ENCODE data around the gene PTPN5. TPM values are rescaled to one million over a fixed set of nuclear protein-coding genes. Genes with fewer than 3 reads are reported as not detected.

PTPN5 gene
- total and polyA plus RNA-seq, 4 donors, result not detected

DNA sequence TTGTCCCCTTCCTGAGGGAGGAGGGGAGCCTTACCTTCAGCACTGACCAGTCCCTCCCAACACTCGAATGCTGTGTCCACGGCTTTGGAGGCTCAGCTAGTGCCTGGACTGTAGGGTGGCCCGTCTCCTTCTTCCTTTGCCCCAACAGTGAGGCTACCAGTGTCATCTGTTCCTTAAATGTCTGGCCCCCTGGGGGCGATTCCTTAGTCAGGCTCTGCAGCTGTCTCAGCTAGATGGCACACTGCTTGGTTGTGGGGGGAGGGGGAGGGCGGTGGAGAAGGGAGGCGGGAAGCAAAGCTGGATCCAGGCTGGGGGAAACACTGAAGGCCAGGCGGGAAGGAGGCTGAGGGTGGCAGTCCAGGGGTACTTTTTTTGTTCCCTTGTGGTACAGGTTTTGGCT is 65.6 kb downstream of the PTPN5 start, which contains the start of gene IGSF22:
IGSF22 (minus strand) TSS at position 149 of the 400 bp plus-strand sequence. CDS start 1,952 bp downstream, outside the sequence.
- H3K9ac ChIP-seq (ENCODE audit: low read depth in 1 of 2, low read length in 2 of 2), result no peak within 1 kb of the TSS
- H3K36me3 ChIP-seq (ENCODE audit: control insufficient read depth in 4 of 4, insufficient read depth in 3 of 4, low read depth in 1 of 4, low read length in 3 of 4), result no peaks in the 10 kb centered on the region
- no peaks in the 10 kb centered on the region for H3K9me3 ChIP-seq (ENCODE audit: control insufficient read depth in 4 of 4, low read length in 3 of 4)
- no peak within 1 kb of the TSS for H3K27ac ChIP-seq (ENCODE audit: low read depth in 1 of 2, low read length in 2 of 2)
- peaks cover 4 to 10% (median 7%) of the 10 kb centered on the region in 4 donors for H3K4me1 ChIP-seq (ENCODE audit: control insufficient read depth in 4 of 4, insufficient read depth in 4 of 4, low read length in 3 of 4)
- 70% methylated on average over 7 of the region's 7 CpGs for WGBS
- TF ChIP-seq YY1 (IDR thresholded peaks at IDR 0.05) (no peak), CTCF (IDR thresholded peaks at IDR 0.05; ENCODE audit: low read depth, low read length, missing input control) (no peak), RAD21 (IDR thresholded peaks at IDR 0.05) (no peak), JUND (IDR thresholded peaks at IDR 0.05) (no peak), FOXA1 (IDR thresholded peaks at IDR 0.05) (no peak), FOXA2 (IDR thresholded peaks at IDR 0.05) (no peak), TAF1 (conservative IDR thresholded peaks at IDR 0.05) (no peak), EGR1 (IDR thresholded peaks at IDR 0.05; ENCODE audit: low read depth in 2 of 2) (no peak), HNF4A (conservative IDR thresholded peaks at IDR 0.05) (no peak)
- DNase-seq (ENCODE audit: low spot score), result no peak
- H3K27me3 ChIP-seq (ENCODE audit: control insufficient read depth in 4 of 4, insufficient read depth in 4 of 4, low read length in 3 of 4), result peaks cover 0 to 4% (median 0%) of the 10 kb centered on the region in 4 donors
- H3K4me3 ChIP-seq (ENCODE audit: low read depth in 1 of 3, low read length in 3 of 3), result no peak within 1 kb of the TSS

DNA sequence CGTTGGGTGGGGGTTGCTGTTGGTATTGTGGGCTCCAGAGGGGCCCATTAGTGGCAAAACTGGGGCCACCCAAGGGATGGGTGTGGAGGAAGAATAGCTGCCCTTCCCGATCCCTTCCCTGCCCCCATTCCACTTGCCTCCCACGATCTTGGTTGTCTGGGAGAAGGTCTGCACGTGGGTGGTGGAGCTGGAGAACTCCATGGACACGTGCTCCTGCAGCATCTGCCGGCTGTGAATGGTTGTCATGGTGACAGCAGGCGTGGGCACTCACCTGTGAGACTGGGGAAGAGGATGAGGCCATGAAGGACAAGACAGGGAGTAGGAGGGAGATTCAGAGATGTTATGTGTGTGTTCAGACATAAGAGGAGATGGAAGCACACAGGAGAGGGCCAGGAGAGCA is 67.6 kb downstream of the PTPN5 start:
- H3K27ac ChIP-seq (ENCODE audit: low read depth in 1 of 2, low read length in 2 of 2), result no peak overlapping the region
- H3K27me3 ChIP-seq (ENCODE audit: control insufficient read depth in 4 of 4, insufficient read depth in 4 of 4, low read length in 3 of 4), result peaks cover 0 to 4% (median 0%) of the 10 kb centered on the region in 4 donors
- DNase-seq (ENCODE audit: low spot score), result no peak
- H3K9me3 ChIP-seq (ENCODE audit: control insufficient read depth in 4 of 4, low read length in 3 of 4), result no peaks in the 10 kb centered on the region
- no peak for TF ChIP-seq GABPA (IDR thresholded peaks at IDR 0.05 in 1 of 2, conservative IDR thresholded peaks at IDR 0.05 in 1 of 2)
- TF ChIP-seq, protein P1, sequence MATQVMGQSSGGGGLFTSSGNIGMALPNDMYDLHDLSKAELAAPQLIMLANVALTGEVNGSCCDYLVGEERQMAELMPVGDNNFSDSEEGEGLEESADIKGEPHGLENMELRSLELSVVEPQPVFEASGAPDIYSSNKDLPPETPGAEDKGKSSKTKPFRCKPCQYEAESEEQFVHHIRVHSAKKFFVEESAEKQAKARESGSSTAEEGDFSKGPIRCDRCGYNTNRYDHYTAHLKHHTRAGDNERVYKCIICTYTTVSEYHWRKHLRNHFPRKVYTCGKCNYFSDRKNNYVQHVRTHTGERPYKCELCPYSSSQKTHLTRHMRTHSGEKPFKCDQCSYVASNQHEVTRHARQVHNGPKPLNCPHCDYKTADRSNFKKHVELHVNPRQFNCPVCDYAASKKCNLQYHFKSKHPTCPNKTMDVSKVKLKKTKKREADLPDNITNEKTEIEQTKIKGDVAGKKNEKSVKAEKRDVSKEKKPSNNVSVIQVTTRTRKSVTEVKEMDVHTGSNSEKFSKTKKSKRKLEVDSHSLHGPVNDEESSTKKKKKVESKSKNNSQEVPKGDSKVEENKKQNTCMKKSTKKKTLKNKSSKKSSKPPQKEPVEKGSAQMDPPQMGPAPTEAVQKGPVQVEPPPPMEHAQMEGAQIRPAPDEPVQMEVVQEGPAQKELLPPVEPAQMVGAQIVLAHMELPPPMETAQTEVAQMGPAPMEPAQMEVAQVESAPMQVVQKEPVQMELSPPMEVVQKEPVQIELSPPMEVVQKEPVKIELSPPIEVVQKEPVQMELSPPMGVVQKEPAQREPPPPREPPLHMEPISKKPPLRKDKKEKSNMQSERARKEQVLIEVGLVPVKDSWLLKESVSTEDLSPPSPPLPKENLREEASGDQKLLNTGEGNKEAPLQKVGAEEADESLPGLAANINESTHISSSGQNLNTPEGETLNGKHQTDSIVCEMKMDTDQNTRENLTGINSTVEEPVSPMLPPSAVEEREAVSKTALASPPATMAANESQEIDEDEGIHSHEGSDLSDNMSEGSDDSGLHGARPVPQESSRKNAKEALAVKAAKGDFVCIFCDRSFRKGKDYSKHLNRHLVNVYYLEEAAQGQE (IDR thresholded peaks at IDR 0.05), result no peak
- TF ChIP-seq TAF1 (conservative IDR thresholded peaks at IDR 0.05), result no peak
- TF ChIP-seq NR2F2 (IDR thresholded peaks at IDR 0.05), result no peak
- no peak for TF ChIP-seq JUND (IDR thresholded peaks at IDR 0.05)
- TF ChIP-seq, protein P2, sequence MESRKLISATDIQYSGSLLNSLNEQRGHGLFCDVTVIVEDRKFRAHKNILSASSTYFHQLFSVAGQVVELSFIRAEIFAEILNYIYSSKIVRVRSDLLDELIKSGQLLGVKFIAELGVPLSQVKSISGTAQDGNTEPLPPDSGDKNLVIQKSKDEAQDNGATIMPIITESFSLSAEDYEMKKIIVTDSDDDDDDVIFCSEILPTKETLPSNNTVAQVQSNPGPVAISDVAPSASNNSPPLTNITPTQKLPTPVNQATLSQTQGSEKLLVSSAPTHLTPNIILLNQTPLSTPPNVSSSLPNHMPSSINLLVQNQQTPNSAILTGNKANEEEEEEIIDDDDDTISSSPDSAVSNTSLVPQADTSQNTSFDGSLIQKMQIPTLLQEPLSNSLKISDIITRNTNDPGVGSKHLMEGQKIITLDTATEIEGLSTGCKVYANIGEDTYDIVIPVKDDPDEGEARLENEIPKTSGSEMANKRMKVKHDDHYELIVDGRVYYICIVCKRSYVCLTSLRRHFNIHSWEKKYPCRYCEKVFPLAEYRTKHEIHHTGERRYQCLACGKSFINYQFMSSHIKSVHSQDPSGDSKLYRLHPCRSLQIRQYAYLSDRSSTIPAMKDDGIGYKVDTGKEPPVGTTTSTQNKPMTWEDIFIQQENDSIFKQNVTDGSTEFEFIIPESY (IDR thresholded peaks at IDR 0.05), result no peak
- TF ChIP-seq FOXA1 (IDR thresholded peaks at IDR 0.05), result no peak
- TF ChIP-seq HNF4A (conservative IDR thresholded peaks at IDR 0.05), result no peak
- TF ChIP-seq, protein P3, sequence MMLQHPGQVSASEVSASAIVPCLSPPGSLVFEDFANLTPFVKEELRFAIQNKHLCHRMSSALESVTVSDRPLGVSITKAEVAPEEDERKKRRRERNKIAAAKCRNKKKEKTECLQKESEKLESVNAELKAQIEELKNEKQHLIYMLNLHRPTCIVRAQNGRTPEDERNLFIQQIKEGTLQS (IDR thresholded peaks at IDR 0.05), result no peak
- no peak for TF ChIP-seq SP1 (IDR thresholded peaks at IDR 0.05)
- TF ChIP-seq FOXA2 (IDR thresholded peaks at IDR 0.05), result no peak
- TF ChIP-seq RAD21 (IDR thresholded peaks at IDR 0.05), result no peak
- no peak for TF ChIP-seq EGR1 (IDR thresholded peaks at IDR 0.05; ENCODE audit: low read depth in 2 of 2)
- TF ChIP-seq HNF4G (IDR thresholded peaks at IDR 0.05), result no peak
- TF ChIP-seq RXRA (IDR thresholded peaks at IDR 0.05), result no peak
- TF ChIP-seq MAX (IDR thresholded peaks at IDR 0.05), result no peak
- TF ChIP-seq YY1 (IDR thresholded peaks at IDR 0.05), result no peak
- no peak for TF ChIP-seq CTCF (IDR thresholded peaks at IDR 0.05; ENCODE audit: low read depth, low read length, missing input control)
- H3K4me3 ChIP-seq (ENCODE audit: low read depth in 1 of 3, low read length in 3 of 3), result no peak overlapping the region
- no peaks in the 10 kb centered on the region for H3K36me3 ChIP-seq (ENCODE audit: control insufficient read depth in 4 of 4, insufficient read depth in 3 of 4, low read depth in 1 of 4, low read length in 3 of 4)
- peaks cover 4 to 13% (median 8%) of the 10 kb centered on the region in 4 donors for H3K4me1 ChIP-seq (ENCODE audit: control insufficient read depth in 4 of 4, insufficient read depth in 4 of 4, low read length in 3 of 4)
- no peak overlapping the region for H3K9ac ChIP-seq (ENCODE audit: low read depth in 1 of 2, low read length in 2 of 2)
- WGBS, result 52% methylated on average over 7 of the region's 7 CpGs
